K562 (cell line): ENCODE results near the gene ZSCAN29. TPM values are rescaled to one million over a fixed set of nuclear protein-coding genes. Genes with fewer than 3 reads are reported as not detected.
A peak's percentile ranks its signal among the peaks of the same experiment; 100 is the strongest.

ENCODE experiments used
- CAMTA2 ChIP-seq: fragments of 250-450 bp; sonication (Bioruptor Pico); conservative IDR thresholded peaks from 2 replicates; pipeline ENCODE4 v1.5.1; 2022
- CREB1 ChIP-seq, 2 experiments: sonication (generic) in 1 of 2; formaldehyde crosslinking in 1 of 2; IDR thresholded peaks; 2 replicates each; pipeline versions ENCODE4 v1.6.1 to v1.8.0; 2012 to 2022; ENCODE audit warnings: inconsistent platforms in 1 of 2, mild to moderate bottlenecking in 1 of 2, missing genetic modification reagents in 1 of 2, moderate library complexity in 1 of 2
- FOXK2 ChIP-seq, 2 experiments: fragments of 450-650 bp; IDR thresholded peaks in 1 of 2; conservative IDR thresholded peaks in 1 of 2; 2 replicates each; pipeline ENCODE4 v1.6.1; 2016; ENCODE audit warnings: low read depth in 2 of 2, mild to moderate bottlenecking in 1 of 2
- HCFC1 ChIP-seq: IDR thresholded peaks from 2 replicates; pipeline ENCODE4 v1.6.1; 2012; ENCODE audit warnings: low read depth, low read length, improper control_type of control experiment
- MAFG ChIP-seq: fragments of 450-650 bp; conservative IDR thresholded peaks from 2 replicates; pipeline ENCODE4 v1.6.1; 2016; ENCODE audit warnings: missing genetic modification characterization, missing compliant biosample characterization
- MYBL2 ChIP-seq, 2 experiments: fragments of 450-650 bp in 1 of 2; sonication (generic) in 1 of 2; formaldehyde crosslinking in 1 of 2; IDR thresholded peaks; 2 replicates each; pipeline versions ENCODE4 v1.6.1 to v1.8.1; 2017 to 2022; ENCODE audit warnings: borderline replicate concordance in 1 of 2, inconsistent platforms in 1 of 2, low read depth in 1 of 2, mild to moderate bottlenecking in 1 of 2, missing genetic modification reagents in 1 of 2, moderate library complexity in 1 of 2
- PPARD ChIP-seq: fragments of 250-450 bp; sonication (Bioruptor Pico); IDR thresholded peaks from 2 replicates; pipeline ENCODE4 v1.8.0; 2022; ENCODE audit warnings: inconsistent platforms, mild to moderate bottlenecking, moderate library complexity
- RBM17 ChIP-seq: fragments of 200-400 bp; formaldehyde crosslinking; IDR thresholded peaks from 2 replicates; pipeline ENCODE4 v1.6.1; 2017; ENCODE audit warnings: low read depth, mild to moderate bottlenecking, low read length, borderline replicate concordance
- SMARCB1 ChIP-seq: IDR thresholded peaks from 2 replicates; pipeline ENCODE4 v1.6.1; 2011; ENCODE audit warnings: improper control_type of control experiment, low read depth; ENCODE audit not compliant: insufficient read length
- SREBF1 ChIP-seq: fragments of 150-350 bp; IDR thresholded peaks from 2 replicates; pipeline ENCODE4 v1.6.1; 2014; ENCODE audit warnings: antibody characterized with exemption, low read depth, low read length, borderline replicate concordance
- ZNF445 ChIP-seq: fragments of 250-450 bp; sonication (Bioruptor Pico); IDR thresholded peaks from 2 replicates; pipeline ENCODE4 v1.4.0; 2020; ENCODE audit warnings: low read depth, mild to moderate bottlenecking, moderate library complexity
- polyA plus RNA-seq, 8 experiments: library from polyadenylated mRNA; depleted of rRNA in 4 of 8; stranded (reverse) in 5 of 8; unstranded in 3 of 8; fragments of >200 nt; fragmentation: Nextera tagmentation in 2 of 8; fragmentation: Illumina TruSeq in 1 of 8; extraction: Ambion mirVana in 2 of 8; extraction: Trizol in 1 of 8; gene quantifications; 2 replicates each; pipeline versions ENCODE4 v1.2.1 to v1.2.3, GENCODE V29; 2011 to 2014; ENCODE audit warnings: inconsistent platforms in 1 of 8, missing spikeins in 1 of 8
- total RNA-seq, 7 experiments: library from RNA; depleted of rRNA in 6 of 7; stranded (reverse); fragments of >200 nt in 6 of 7; fragmentation: Illumina TruSeq in 2 of 7; extraction: Trizol in 2 of 7; gene quantifications; 2 replicates each; pipeline versions ENCODE4 v1.2.1 to v1.2.3, GENCODE V29; 2011 to 2021; ENCODE audit warnings: low replicate concordance in 1 of 7
- TF ChIP-seq, protein P1 (sequence below), 2 experiments: fragments of 450-650 bp in 1 of 2; IDR thresholded peaks; 2 replicates each; pipeline ENCODE4 v1.6.1; 2011 to 2017; ENCODE audit warnings: low read depth in 2 of 2, antibody characterized with exemption in 1 of 2, borderline replicate concordance in 1 of 2, low read length in 1 of 2, mild to moderate bottlenecking in 1 of 2, mixed read lengths in 1 of 2; ENCODE audit not compliant: control insufficient read depth in 1 of 2
- TF ChIP-seq, protein P2 (sequence below), 2 experiments: fragments of 250-450 bp in 1 of 2; fragments of 450-650 bp in 1 of 2; sonication (Bioruptor Pico) in 1 of 2; IDR thresholded peaks; 2 replicates each; pipeline versions ENCODE4 v1.6.1 to v1.8.0; 2016 to 2021; ENCODE audit warnings: mild to moderate bottlenecking in 2 of 2, moderate library complexity in 2 of 2, missing compliant biosample characterization in 1 of 2, missing genetic modification characterization in 1 of 2

ZSCAN29 gene
- total and polyA plus RNA-seq, 9 of the 15 experiments (the other 6 are each of a cell fraction or from before 2014, with no cell fraction given): 2.5 to 28.6 (median 19.7) TPM

DNA sequence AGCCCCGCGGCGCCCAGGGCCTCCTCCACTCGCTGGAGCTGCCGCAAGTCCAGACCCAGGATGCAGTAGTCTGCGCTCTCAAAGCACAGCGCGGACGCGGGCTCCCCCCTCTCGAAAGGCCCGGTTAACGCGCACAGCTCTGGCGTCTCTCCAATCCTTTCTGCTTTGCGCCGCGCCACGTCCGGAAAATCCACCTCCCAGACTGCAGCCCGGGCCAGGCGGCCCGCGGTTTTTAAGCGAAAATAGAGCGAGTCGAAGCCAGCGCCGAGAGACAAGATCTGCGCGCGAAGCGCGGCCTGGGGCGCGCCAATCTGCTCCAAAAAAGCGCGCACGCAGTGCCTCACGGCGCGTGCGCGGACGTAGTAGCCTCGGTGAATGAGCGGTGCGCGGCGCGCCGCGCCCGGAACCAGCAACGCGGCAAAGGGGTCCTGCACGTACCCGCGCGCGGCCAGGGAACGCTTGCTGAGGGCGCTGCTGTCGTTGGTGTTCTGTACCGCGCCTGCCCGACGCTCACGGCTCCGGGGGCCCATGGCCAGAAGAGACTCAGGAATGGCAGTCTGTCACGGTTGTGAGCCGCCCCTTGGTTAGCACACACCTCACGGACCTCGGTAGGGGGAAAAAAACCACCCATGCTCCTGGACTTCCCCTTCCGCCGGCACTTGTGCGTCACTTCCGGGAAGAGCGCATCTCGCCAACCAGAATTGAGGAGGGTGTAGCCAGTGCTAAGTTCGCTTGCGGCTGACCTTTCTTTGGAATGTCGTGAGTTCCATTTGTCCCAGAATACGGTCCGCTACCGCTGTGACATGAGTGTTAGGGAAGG, 40.7 kb downstream of the ZSCAN29 start, which contains the start of gene LCMT2 (continued):
- TF ChIP-seq SMARCB1: no peak
- TF ChIP-seq, protein P1, sequence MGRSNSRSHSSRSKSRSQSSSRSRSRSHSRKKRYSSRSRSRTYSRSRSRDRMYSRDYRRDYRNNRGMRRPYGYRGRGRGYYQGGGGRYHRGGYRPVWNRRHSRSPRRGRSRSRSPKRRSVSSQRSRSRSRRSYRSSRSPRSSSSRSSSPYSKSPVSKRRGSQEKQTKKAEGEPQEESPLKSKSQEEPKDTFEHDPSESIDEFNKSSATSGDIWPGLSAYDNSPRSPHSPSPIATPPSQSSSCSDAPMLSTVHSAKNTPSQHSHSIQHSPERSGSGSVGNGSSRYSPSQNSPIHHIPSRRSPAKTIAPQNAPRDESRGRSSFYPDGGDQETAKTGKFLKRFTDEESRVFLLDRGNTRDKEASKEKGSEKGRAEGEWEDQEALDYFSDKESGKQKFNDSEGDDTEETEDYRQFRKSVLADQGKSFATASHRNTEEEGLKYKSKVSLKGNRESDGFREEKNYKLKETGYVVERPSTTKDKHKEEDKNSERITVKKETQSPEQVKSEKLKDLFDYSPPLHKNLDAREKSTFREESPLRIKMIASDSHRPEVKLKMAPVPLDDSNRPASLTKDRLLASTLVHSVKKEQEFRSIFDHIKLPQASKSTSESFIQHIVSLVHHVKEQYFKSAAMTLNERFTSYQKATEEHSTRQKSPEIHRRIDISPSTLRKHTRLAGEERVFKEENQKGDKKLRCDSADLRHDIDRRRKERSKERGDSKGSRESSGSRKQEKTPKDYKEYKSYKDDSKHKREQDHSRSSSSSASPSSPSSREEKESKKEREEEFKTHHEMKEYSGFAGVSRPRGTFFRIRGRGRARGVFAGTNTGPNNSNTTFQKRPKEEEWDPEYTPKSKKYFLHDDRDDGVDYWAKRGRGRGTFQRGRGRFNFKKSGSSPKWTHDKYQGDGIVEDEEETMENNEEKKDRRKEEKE (IDR thresholded peaks at IDR 0.05; ENCODE audit: borderline replicate concordance in 1 of 2, control insufficient read depth in 1 of 2, low read depth in 2 of 2, low read length in 1 of 2): 0 out of 4 replicates have a peak, but pooled peaks of 1 of the 2 experiments have one; percentile 53
- TF ChIP-seq RBM17: no peak
- TF ChIP-seq, protein P2, sequence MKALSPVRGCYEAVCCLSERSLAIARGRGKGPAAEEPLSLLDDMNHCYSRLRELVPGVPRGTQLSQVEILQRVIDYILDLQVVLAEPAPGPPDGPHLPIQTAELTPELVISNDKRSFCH (CRISPR knock-in tag; IDR thresholded peaks at IDR 0.05): no peak
- TF ChIP-seq, protein P2 (tag; IDR thresholded peaks at IDR 0.05): 0 out of 2 replicates have a peak, but pooled peaks have one; percentile 60
- TF ChIP-seq FOXK2 (conservative IDR thresholded peaks at IDR 0.05 in 1 of 2, IDR thresholded peaks at IDR 0.05 in 1 of 2; ENCODE audit: low read depth in 2 of 2): peak; percentile 45 to 47; a peak in 3 of 4 replicates
- peak; percentile 76; the same call in 1 of the 2 replicates for TF ChIP-seq CREB1 (IDR thresholded peaks at IDR 0.05)
- peak; percentile 82 for TF ChIP-seq CREB1 (CRISPR knock-in tag; IDR thresholded peaks at IDR 0.05)
- no peak for TF ChIP-seq CAMTA2 (CRISPR knock-in tag)
- TF ChIP-seq PPARD (CRISPR knock-in tag): no peak
- TF ChIP-seq ZNF445 (CRISPR knock-in tag): no peak
- TF ChIP-seq MAFG (tag): no peak
- no peak for TF ChIP-seq MYBL2 (IDR thresholded peaks at IDR 0.05; ENCODE audit: low read depth)
- no peak for TF ChIP-seq MYBL2 (CRISPR knock-in tag; IDR thresholded peaks at IDR 0.05; ENCODE audit: borderline replicate concordance)
- TF ChIP-seq HCFC1: peak; percentile 53; the same call in 1 of the 2 replicates
- TF ChIP-seq SREBF1: no peak
